ENCODE measurements around the gene FBXL17. TPM values are rescaled to one million over a fixed set of nuclear protein-coding genes. Genes with fewer than 3 reads are reported as not detected.

The FBXL17 gene
- total RNA-seq, 2 donors from 2014 or later, result 3.1 to 7.0 TPM

DNA sequence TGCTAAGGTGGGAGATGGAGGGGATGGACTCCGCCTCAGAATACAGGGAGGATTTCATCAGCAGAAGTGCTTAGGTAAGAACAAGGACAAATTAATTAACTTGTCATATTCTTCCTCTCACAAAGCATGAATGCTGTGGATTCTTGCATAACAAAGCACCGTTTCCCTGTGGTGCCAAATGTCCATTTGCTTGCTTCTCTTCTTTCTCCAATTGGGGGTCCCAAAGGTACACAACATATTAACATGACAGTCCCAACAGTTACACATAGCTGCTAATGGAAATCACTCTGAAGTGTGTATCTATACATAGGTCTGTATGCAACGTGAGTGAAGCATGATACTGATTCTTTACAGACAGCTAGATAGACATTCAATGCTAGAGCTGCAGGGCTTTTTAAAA is 564.5 kb downstream of the FBXL17 start:
- DNase-seq (ENCODE audit: low spot score in 2 of 2), result no peak
- Mint-ChIP-seq H3K27ac (no peak overlapping the region), H3K9me3 (peaks cover 4 to 5% of the 10 kb centered on the region in 2 donors), H3K36me3 (no peaks in the 10 kb centered on the region)
- no peak for ATAC-seq

DNA sequence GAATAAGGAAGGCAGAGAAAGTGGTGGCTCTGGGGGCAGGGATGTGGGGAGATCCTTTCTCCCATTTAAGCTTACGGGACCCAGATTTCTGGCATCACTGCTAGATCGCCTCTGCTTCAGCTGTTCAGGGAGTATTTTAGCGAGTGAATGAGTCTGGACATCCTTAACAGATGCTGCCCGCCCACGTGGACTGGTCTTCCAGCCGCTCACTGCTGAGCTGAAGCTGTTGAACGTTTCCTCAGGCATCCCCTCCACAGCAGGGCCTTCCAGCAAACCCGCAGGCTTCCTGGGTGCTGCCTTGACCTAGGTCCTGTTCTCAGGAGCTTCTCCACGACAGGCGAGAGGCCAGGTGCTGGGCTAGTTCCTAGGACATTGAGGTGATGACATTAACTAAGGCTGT is 566.8 kb downstream of the FBXL17 start:
- H3K9me3 Mint-ChIP-seq, result peaks cover 4 to 5% of the 10 kb centered on the region in 2 donors
- DNase-seq (ENCODE audit: low spot score in 2 of 2), result no peak
- no peak overlapping the region for H3K27ac Mint-ChIP-seq
- ATAC-seq, result no peak
- H3K36me3 Mint-ChIP-seq, result no peaks in the 10 kb centered on the region

DNA sequence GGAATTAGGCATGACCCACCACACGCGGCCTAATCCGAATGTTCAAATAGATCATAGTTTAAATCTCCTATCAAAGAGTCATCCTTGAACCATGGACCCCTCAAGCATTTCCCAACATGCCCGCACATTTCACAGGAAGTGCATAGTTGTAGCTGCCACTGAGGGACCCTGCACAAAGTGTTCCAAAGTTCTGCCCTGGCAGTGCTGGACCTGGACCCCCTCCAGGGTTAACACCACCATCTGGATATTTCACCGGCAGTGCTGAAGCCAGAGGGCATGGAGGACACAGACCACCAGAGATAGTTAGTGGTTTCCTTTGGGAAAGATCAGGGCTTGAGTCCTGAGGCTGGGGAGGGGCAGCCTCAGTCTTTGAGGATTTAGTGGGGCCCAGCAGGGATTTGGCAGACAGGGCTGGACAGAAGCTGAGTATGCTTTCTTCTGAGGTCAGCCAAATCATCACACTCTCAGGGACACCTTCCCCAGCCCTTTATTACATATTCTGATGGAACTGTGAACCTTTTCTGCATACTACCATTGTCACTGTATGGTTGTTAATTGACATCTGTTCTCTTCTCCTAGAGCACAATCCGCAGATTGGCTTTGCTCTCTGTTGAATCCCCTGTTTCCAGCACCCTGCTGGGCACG is 567.6 kb downstream of the FBXL17 start:
- DNase-seq (ENCODE audit: low spot score in 2 of 2), result no peak
- no peak for ATAC-seq
- peaks cover 3 to 4% of the 10 kb centered on the region in 2 donors for H3K9me3 Mint-ChIP-seq

DNA sequence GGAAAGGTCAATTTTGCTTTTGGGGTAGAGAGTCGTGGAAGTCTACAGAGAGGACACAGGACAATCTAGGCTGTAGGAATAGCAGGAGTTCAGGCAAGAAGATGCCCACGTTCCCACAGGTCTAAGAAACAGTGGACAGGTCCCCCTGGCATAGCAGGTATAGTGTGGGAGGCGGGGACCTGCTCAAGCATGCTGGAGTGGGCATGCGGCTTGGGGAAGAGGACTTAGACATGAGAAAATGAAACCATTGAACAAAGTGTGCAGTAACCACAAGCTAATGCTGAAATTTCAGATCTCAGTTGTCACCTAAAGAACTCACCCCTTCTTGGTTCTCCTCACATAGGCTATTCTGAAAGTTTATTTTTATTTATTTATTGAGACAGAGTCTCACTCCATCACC is 568.3 kb downstream of the FBXL17 start:
- H3K9me3 Mint-ChIP-seq, result no peaks in the 10 kb centered on the region
- no peak for DNase-seq (ENCODE audit: low spot score in 2 of 2)

More for the DNA sequence above, 567.6 kb downstream of the FBXL17 start:
- Mint-ChIP-seq H3K36me3 (no peaks in the 10 kb centered on the region), H3K27ac (no peak overlapping the region)

DNA sequence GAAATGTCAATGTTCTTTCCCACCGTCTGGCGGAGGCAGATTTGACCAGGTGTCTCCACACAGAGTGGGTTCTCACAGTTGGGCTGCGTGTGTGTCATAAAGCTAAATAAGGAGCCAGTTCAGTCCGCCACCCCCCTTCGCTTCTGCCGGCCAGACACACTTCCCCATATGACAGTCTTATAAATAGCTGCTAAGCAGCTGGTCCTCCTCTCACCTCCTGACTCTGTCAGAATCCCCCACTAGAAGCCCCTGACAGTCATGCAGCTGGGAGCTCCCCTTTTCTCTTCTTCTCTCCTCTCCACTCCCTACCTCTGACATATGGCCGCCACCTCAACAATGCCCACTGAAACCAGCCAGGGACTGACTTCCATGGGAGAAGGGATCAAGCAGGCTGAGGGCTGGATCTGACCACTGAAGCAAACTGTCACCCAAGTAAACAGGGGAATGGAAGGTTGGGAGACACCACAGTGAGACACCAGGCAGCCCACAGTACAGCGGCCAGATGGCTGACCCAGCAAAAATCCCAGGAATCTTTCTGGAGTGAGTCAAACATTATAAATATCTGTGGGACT is 569.2 kb downstream of the FBXL17 start:
- Mint-ChIP-seq H3K9me3 (no peaks in the 10 kb centered on the region), H3K27ac (no peak overlapping the region), H3K36me3 (no peaks in the 10 kb centered on the region)
- no peak for ATAC-seq
- no peak for DNase-seq (ENCODE audit: low spot score in 2 of 2)

More for the DNA sequence above, 568.3 kb downstream of the FBXL17 start:
- no peak for ATAC-seq
- H3K36me3 Mint-ChIP-seq, result no peaks in the 10 kb centered on the region
- H3K27ac Mint-ChIP-seq, result no peak overlapping the region

DNA sequence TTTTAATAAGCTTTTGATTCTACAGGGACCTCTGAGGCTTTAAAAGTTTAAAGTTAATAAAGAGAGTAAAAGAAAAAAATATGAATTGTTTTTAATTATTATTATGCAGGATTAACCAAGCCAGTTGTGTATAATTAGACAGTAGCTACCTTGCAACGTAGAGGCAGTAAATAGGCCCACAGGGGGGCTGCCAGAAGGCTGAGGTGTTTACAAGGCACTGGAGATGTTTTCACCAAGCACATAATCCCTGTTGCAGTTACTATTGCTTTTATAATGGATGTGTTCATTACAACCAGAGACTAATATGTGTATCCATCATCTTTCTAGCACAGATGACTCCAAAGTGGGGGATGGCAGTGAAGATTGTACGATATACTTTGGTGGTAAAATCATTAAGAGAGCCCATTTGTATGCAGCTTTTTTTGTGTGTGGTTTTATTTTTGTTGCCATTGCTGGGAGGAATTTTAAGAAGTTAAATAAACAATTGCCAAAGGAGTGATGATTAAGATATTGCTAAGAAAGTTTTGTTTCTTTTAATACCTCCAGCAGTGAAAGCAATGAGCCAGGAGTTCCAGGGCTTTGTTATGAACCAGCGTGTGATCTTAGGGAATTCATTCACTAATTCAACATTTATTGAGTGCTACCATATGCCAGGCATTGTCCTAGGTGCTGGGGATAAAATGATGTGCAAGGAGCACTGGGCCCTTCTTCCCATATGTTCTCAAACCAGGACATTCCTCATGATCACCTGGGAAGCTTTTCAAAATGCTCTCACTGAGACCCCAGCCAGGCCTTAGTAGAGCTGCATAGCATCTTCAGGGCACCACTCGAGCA is 572.5 kb downstream of the FBXL17 start:
- ATAC-seq (no peak), DNase-seq (ENCODE audit: low spot score in 2 of 2) (no peak)
- Mint-ChIP-seq H3K27ac (no peak overlapping the region), H3K36me3 (no peaks in the 10 kb centered on the region), H3K9me3 (no peaks in the 10 kb centered on the region)

All from activated naive CD4-positive, alpha-beta T cell treated with anti-CD3 and anti-CD28 coated beads, Interleukin-2, amount 50 U/mL, for 72 hours (primary cell).